Stimulated activated CD4-positive, alpha-beta T cell treated with anti-CD3 and anti-CD28 coated beads, TNF-alpha, amount 100 ng/mL, for 4 hours (primary cell): Measurements from ENCODE around the gene CEP128.

ENCODE experiments used
- DNase-seq, 3 experiments: peaks; one replicate each; pipeline ENCODE4 v3.0.0-alpha.2; 2020; ENCODE audit warnings: low read depth in 3 of 3

CEP128 gene

DNA sequence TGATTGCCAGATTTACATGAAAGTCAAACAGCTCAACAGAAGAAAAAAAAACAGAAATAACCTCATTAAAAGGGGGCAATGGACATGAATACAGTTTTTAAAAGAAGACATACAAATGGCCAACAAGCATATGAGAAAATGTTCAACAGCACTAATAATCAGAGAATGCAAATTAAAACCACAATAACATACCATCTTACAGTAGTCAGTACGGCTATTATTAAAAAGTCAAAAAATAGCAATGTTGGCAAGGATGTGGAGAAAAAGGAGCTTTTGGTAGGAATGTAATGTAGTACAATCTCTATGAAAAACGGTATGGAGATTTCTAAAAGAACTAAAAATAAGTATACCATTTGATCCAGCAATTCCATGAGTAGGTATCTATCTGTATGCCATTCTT lies 272.1 kb downstream of the CEP128 start:
- no peak for DNase-seq

DNA sequence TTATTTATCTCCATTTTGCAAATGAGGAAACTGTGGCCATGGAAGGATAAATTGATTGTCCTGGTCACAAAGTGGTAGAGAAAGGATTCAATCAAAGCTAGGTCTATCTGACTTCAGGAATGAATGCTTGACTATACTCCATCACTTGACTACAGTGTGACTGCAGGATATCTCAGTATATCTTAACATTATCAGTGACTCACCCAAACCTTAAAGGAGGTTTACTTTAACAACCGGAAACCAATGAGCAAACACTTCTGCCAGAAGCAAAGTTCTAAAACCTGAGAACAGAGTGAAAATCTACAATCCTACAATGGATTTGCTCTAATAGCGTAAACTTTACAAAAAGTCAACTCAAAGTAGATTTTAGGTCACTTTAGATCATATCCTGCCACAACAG lies 277.0 kb downstream of the CEP128 start:
- DNase-seq = no peak

DNA sequence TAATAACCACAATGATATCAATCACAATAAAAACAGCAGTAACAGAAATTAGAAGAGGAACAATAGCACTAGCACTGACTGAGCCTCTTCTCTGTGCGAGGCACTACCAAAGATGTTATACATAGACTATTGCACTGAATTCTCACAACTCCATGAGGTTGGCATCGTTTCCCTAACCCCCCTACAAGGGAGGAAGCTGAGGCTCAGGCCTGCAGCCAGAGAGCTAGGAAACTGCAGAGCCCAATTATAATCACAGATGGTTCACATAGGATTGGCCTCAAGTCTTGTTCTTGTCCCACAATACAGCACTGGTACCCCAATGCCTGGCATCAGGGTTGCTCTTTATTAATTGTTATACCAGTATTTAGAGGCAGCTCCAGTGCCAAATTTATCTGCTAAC lies 278.0 kb downstream of the CEP128 start:
- no peak for DNase-seq

GRCh38 chr14:80659783-80660182 lies 281.8 kb downstream of the CEP128 start:
- no peak for DNase-seq

GRCh38 chr14:80658733-80659132 lies 282.8 kb downstream of the CEP128 start:
- DNase-seq = no peak

DNA sequence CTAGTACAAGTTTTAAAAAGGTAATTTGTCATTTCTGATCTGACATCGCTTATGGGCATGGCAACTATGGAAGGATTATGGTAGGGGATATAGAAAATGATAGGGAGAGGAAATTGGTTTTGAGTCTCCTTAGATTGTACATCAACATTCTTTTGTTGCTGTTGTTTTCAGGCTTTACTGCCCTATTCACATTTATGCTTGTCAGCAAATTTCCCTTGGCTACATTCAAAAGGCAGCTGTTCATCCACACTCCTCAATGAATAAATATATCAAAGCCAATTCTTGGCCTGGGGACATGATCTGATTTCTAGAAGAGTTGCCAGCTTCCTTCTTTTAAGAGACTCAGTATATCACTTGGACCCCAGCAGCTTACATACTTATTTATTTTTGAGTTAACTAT lies 283.4 kb downstream of the CEP128 start:
- DNase-seq = no peak

DNA sequence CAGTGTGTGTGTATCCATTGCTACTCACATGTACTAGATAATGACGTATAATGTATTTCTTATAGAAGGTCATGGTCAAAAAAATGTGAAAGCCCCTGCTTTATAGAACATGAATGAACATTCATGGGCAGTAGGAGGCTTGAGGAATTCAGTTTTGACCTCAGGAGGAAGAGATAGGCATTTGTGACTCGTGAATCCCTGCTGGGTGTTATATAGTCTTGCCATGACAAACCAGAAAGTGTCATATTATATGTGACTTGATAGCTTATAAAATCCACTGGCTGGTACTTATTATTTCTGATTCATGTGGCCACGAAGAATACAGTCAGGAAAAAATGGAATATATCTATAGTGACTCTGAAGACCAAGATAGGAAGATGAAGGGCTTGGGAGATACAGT lies 287.6 kb downstream of the CEP128 start:
- no peak for DNase-seq

GRCh38 chr14:80645667-80646413 lies 295.7 kb downstream of the CEP128 start:
- no peak for DNase-seq

DNA sequence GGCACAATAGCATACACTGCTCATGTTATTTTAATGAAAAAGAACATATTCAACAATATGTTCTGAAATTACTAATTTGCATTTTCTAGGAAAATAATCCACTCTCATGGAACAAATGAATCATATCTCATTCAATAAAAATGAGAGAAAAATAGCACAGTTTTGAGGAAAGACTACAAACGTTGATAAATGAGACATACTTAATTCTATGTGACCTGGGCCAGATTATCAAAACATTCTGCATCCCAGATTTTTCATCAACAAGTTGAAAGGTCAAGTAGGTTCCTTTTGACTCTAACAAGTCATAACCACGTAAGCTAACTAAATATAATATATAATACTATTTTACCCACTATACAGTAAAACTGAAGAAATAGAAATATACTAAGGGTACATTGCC lies 296.7 kb downstream of the CEP128 start:
- no peak for DNase-seq

DNA sequence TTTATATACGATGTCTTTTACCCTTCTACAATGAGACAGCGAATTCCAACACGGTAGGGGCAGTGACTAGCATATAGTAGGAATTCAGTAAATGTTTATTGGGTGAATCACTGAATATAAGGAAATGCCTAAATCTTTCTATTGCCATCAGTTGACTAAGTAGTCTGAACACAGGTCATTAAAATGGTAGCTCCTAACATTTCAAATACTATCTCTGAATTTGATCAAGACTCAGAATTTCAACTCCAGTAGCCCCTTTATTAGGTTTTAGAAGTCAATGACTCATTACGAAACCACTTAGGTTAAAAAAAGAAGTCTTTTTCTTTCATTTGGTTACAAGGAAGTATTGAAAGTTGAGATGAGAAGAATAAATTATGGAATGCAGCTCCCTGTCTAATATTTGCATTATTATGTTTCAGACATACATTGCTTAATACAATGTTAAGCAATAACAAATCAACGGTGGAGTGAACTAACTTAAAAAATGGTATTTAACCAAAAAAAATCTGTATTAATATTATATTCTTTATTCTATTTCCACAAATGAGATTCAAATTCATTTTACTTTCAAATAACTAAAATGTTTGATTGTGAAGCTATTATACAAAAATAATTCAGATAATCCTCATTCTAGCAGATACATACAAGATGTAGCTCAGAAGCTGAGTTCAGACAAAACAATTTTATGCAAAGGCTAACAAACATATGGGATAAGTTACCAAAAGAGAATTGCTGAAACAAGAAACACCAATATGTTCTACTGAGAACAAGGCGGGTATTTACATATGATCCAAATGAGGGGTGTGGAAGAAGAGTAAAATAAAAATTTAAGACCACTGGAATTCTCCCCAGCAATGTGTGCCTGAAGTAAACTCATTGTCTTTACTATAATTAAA lies 302.7 kb downstream of the CEP128 start:
- no peak for DNase-seq

- DNase-seq = no peak
Observed at GRCh38 chr14:80637756-80638619, 303.6 kb downstream of the CEP128 start.

- DNase-seq = no peak
Observed at GRCh38 chr14:80636071-80636470, 305.5 kb downstream of the CEP128 start.

DNA sequence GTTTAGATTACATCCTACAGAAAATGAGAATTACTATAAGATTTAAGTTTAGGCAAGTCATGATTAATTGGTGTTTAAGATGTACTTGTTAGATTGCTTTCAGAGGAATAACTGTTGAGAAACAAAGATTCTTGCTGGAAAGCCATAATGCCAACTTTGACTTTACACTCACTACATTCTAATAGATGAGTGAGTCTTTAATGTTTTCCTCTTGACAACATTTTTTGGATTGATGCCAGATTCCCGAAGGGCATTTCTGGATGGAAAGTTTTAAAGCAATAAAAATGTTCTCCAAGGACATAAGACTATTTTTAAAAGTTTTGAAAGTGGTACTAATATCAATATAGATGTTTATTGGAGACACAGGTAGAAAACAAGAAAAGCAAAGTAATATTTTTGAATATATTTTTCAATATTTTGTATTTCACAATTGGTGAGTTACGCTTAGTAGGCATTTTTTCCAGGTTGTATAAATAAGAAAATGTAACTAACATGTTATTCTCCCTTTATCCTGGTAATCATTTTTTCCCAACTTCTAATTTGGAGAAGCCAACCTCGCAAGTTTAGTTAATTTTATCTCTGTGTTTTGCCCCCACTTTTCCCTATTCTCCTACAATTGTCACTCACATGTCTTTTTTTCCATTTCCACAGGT lies 307.3 kb downstream of the CEP128 start:
- no peak for DNase-seq

DNA sequence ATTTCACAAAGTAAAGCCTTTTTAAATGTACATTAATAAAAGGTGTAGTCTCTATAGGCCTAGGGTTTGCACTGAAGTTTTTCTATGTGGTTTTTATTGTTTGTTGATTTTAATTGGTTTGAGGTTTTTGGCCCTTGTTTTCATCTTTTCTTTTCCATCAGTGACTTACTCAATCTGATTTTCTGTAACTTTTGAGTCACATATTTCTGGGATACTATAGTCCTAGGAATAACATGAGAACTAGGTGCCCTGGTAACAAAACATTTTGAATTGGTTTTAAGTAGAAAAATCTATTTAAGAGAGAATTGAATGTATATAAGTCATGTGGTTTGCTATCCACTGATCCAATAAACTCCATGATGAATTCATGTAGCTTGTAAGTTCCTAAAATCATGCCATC lies 311.9 kb downstream of the CEP128 start:
- no peak for DNase-seq

GRCh38 chr14:80628547-80628946 lies 313.0 kb downstream of the CEP128 start:
- DNase-seq = no peak

- no peak for DNase-seq
Observed at GRCh38 chr14:80627745-80628144, 313.8 kb downstream of the CEP128 start.

GRCh38 chr14:80624581-80624980 lies 317.0 kb downstream of the CEP128 start:
- no peak for DNase-seq

GRCh38 chr14:80621701-80622100 lies 319.8 kb downstream of the CEP128 start:
- no peak for DNase-seq

GRCh38 chr14:80620434-80620833 lies 321.1 kb downstream of the CEP128 start:
- no peak for DNase-seq

- DNase-seq = no peak
Observed at GRCh38 chr14:80618751-80619329, 322.7 kb downstream of the CEP128 start.

DNA sequence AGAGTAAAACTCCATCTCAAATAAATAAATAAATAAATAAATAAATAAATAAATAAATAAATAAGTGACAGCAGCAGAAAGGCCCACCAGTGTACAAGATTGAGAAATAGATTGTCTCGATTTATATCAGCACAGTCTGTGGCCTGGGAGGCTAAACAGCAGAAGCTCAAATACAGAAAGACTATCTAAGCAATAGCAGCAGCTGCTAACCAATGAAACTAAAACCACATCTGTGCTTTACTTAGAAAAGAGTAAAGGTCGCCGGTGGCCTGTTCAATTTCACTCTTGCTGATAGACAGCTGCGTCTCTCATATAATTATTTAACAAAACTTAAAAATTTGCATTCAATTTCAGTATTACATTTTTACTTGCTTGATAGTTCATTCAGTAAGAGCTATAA lies 325.7 kb downstream of the CEP128 start:
- DNase-seq = no peak
